K562 (cell line): ENCODE measurements around the gene TERT. TPM values are rescaled to one million over a fixed set of nuclear protein-coding genes. Genes with fewer than 3 reads are reported as not detected.

Experiments
- ATAC-seq: fragments of 200-7000 bp; cut with Tn5 transposase; 3 replicates; pipeline ENCODE4 v1.9.1; 2020; ENCODE audit warnings: moderate library complexity
- BruUV-seq: library from RNA; stranded (reverse); fragments of 400-500 nt; replicated peaks from 2 replicates; lab custom pipeline; 2021; lab: Mats Ljungman, UMichigan
- CTCF ChIA-PET: fragments of 300-600 bp; formaldehyde crosslinking; extraction: SDS; loops from one replicate; lab custom pipeline; 2021; ENCODE audit warnings: low intra/inter-chr PET ratio; lab: Yijun Ruan, JAX
- POLR2A ChIA-PET: fragments of 300-600, 350-650 bp; sonication (Branson Sonifier 250); formaldehyde crosslinking; extraction: SDS; loops from one replicate; lab custom pipeline; 2021; ENCODE audit warnings: antibody characterized with exemption, inconsistent platforms; lab: Yijun Ruan, JAX
- DNase-seq, 4 experiments: peaks; one replicate each; pipeline versions ENCODE4 v3.0.0 to v3.0.0-alpha.2; 2011 to 2018; ENCODE audit warnings: low spot score in 3 of 4, mixed read lengths in 3 of 4; ENCODE audit errors: extremely low read depth in 1 of 4
- FAIRE-seq: peaks from 2 replicates; lab custom pipeline; 2011; peaks lifted over from hg19 to GRCh38; lab: Jason Lieb, UNC
- H2AFZ ChIP-seq: 2 replicates; pipeline ENCODE4 v1.6.0; 2011; ENCODE audit warnings: low read depth, low read length, control low read depth, inconsistent platforms
- H3K27ac ChIP-seq: fragments of 200-600 bp; 3 replicates; pipeline ENCODE4 v1.8.0; 2011; ENCODE audit warnings: low read depth, mild to moderate bottlenecking, control low read depth, inconsistent platforms, low read length, moderate library complexity, mixed read lengths; ENCODE audit errors: extremely low read depth
- H3K27me3 ChIP-seq, 2 experiments: fragments of 300-600 bp in 1 of 2; 2 replicates in 1 of 2; 3 replicates in 1 of 2; pipeline versions ENCODE4 v1.6.0 to v1.8.0; 2011; ENCODE audit warnings: inconsistent platforms in 2 of 2, low read length in 2 of 2, mild to moderate bottlenecking in 1 of 2, mixed read lengths in 1 of 2, moderate library complexity in 1 of 2; ENCODE audit not compliant: control insufficient read depth in 2 of 2, insufficient read depth in 2 of 2
- H3K36me3 ChIP-seq: fragments of 300-600 bp; 3 replicates; pipeline ENCODE4 v1.8.0; 2011; ENCODE audit warnings: mild to moderate bottlenecking, low read length, inconsistent platforms; ENCODE audit not compliant: control insufficient read depth, insufficient read depth
- H3K4me1 ChIP-seq, 2 experiments: fragments of 200-600 bp in 1 of 2; replicated peaks in 1 of 2; 2 replicates in 1 of 2; 3 replicates in 1 of 2; pipeline versions ENCODE4 v1.5.1 to v1.8.0; 2011; ENCODE audit warnings: inconsistent platforms in 2 of 2, low read length in 2 of 2, mild to moderate bottlenecking in 1 of 2, mixed read lengths in 1 of 2, moderate library complexity in 1 of 2; ENCODE audit not compliant: control insufficient read depth in 2 of 2, insufficient read depth in 2 of 2
- H3K4me2 ChIP-seq: 2 replicates; pipeline ENCODE4 v1.6.1; 2011; ENCODE audit warnings: low read length, control low read depth, inconsistent platforms, mixed read lengths; ENCODE audit not compliant: insufficient read depth
- H3K4me3 ChIP-seq: fragments of 200-600 bp; sonication (generic), shearing (Covaris generic); 2 replicates; pipeline ENCODE4 v1.5.1; 2016; ENCODE audit warnings: control low read depth, inconsistent platforms
- H3K79me2 ChIP-seq: fragments of 200-600 bp; 3 replicates; pipeline ENCODE4 v1.8.0; 2011; ENCODE audit warnings: low read length, inconsistent platforms; ENCODE audit not compliant: control insufficient read depth, insufficient read depth
- H3K9ac ChIP-seq, 2 experiments: 2 replicates each; pipeline versions ENCODE4 v1.6.0 to v1.6.1; 2011; ENCODE audit warnings: low read depth in 2 of 2, low read length in 2 of 2, control low read depth in 1 of 2, inconsistent platforms in 1 of 2, mild to moderate bottlenecking in 1 of 2, mixed read lengths in 1 of 2; ENCODE audit not compliant: insufficient read depth in 1 of 2
- H3K9me1 ChIP-seq: one replicate; pipeline ENCODE4 v1.6.0; 2011; ENCODE audit warnings: inconsistent platforms, mild to moderate bottlenecking, low read length, moderate library complexity; ENCODE audit not compliant: control insufficient read depth, insufficient read depth
- H3K9me3 ChIP-seq: replicated peaks from 2 replicates; pipeline ENCODE4 v1.5.1; 2011; ENCODE audit warnings: low read depth, low read length, inconsistent platforms; ENCODE audit not compliant: control insufficient read depth, insufficient read depth
- H4K20me1 ChIP-seq: replicated peaks from 2 replicates; pipeline ENCODE4 v1.6.1; 2011; ENCODE audit warnings: low read length, inconsistent platforms, mixed read lengths; ENCODE audit not compliant: control insufficient read depth, insufficient read depth
- ARHGAP35 ChIP-seq: fragments of 450-650 bp; IDR thresholded peaks from 2 replicates; pipeline ENCODE4 v1.6.1; 2018; ENCODE audit not compliant: partially characterized antibody
- FOXO4 ChIP-seq: fragments of 450-650 bp; formaldehyde crosslinking; IDR thresholded peaks from 2 replicates; pipeline ENCODE4 v1.4.0; 2020; ENCODE audit warnings: mild to moderate bottlenecking, moderate library complexity
- HBP1 ChIP-seq: fragments of 450-650 bp; formaldehyde crosslinking; IDR thresholded peaks from 2 replicates; pipeline ENCODE4 v1.4.0; 2022; ENCODE audit warnings: missing genetic modification characterization
- POLR2G ChIP-seq: fragments of 200-400 bp; formaldehyde crosslinking; IDR thresholded peaks from 2 replicates; pipeline ENCODE4 v1.6.1; 2017; ENCODE audit warnings: low read depth, mild to moderate bottlenecking, antibody characterized with exemption, low read length, moderate library complexity
- TFAP4 ChIP-seq: sonication (generic); formaldehyde crosslinking; IDR thresholded peaks from 2 replicates; pipeline ENCODE4 v1.8.0; 2022; ENCODE audit warnings: missing genetic modification reagents, mild to moderate bottlenecking, moderate library complexity, borderline replicate concordance
- ZNF655 ChIP-seq: fragments of 250-450 bp; sonication (Bioruptor Pico); IDR thresholded peaks from 2 replicates; pipeline ENCODE4 v1.5.0; 2021
- ZNF79 ChIP-seq: fragments of 250-450 bp; sonication (Bioruptor Pico); IDR thresholded peaks from 2 replicates; pipeline ENCODE4 v1.4.0; 2020; ENCODE audit warnings: low read depth, mild to moderate bottlenecking, moderate library complexity
- WGBS: fragments of 100-300 bp; shearing (Covaris generic); methylation state at CpG from one replicate; pipeline ENCODE4 v1.1.6; 2016; ENCODE audit warnings: low coverage, mixed read lengths; ENCODE audit not compliant: insufficient coverage; ENCODE audit errors: missing lambda C conversion rate; 5-methylcytosine and 5-hydroxymethylcytosine counted together
- in situ Hi-C: fragments of 300-500 bp; cut with MboI; formaldehyde crosslinking; loops from 4 replicates; pipeline ENCODE4 v1.15.0; 2018; ENCODE audit warnings: inconsistent platforms, mixed read lengths
- intact Hi-C: fragments of 100-400 bp; cut with micrococcal nuclease; formaldehyde crosslinking; loops from 2 replicates; pipeline ENCODE4 v1.14.2; 2022
- polyA plus RNA-seq, 8 experiments: library from polyadenylated mRNA; depleted of rRNA in 4 of 8; stranded (reverse) in 5 of 8; unstranded in 3 of 8; fragments of >200 nt; fragmentation: Nextera tagmentation in 2 of 8; fragmentation: Illumina TruSeq in 1 of 8; extraction: Ambion mirVana in 2 of 8; extraction: Trizol in 1 of 8; gene quantifications; 2 replicates each; pipeline versions ENCODE4 v1.2.1 to v1.2.3, GENCODE V29; 2011 to 2014; ENCODE audit warnings: inconsistent platforms in 1 of 8, missing spikeins in 1 of 8
- total RNA-seq, 7 experiments: library from RNA; depleted of rRNA in 6 of 7; stranded (reverse); fragments of >200 nt in 6 of 7; fragmentation: Illumina TruSeq in 2 of 7; extraction: Trizol in 2 of 7; gene quantifications; 2 replicates each; pipeline versions ENCODE4 v1.2.1 to v1.2.3, GENCODE V29; 2011 to 2021; ENCODE audit warnings: low replicate concordance in 1 of 7
- TF ChIP-seq, protein P1 (sequence below): fragments of 250-450 bp; sonication (Bioruptor Pico); IDR thresholded peaks from 2 replicates; pipeline ENCODE4 v1.5.0; 2020; ENCODE audit warnings: mild to moderate bottlenecking, borderline replicate concordance

The TERT gene
- total and polyA plus RNA-seq, 9 of the 15 experiments (the other 6 are each of a cell fraction or from before 2014, with no cell fraction given): 0.08 to 4.5 (median 0.98) TPM; not detected in 1

GRCh38 chr5:1285141-1285540 is 9.7 kb downstream of the TERT start:
- Histone ChIP-seq H3K4me3 (no peak overlapping the region), H3K4me2 (no peak overlapping the region), H3K79me2 (no peaks in the 10 kb centered on the region), H3K9me3 (no peaks in the 10 kb centered on the region), H3K4me1 (peaks cover 0 to 27% of the 10 kb centered on the region in 2 experiments; a peak in 1 of 5 replicates), H3K36me3 (no peaks in the 10 kb centered on the region), H4K20me1 (peaks cover 9% of the 10 kb centered on the region; the same call in 1 of the 2 replicates), H3K9ac (no peak overlapping the region), H3K27ac (no peak overlapping the region), H3K27me3 (peaks cover 19 to 77% of the 10 kb centered on the region in 2 experiments), H3K9me1 (no peaks in the 10 kb centered on the region), H2AFZ (no peak overlapping the region)
- ChIA-PET POLR2A (interaction anchor here (0.6 to 0.7 kb wide), 3 partner anchors 9 to 1082 kb away, joined by 3 to 4 read pairs (median 3); no protein-coding TSS in a partner anchor), CTCF (no interaction called here)
- DNase-seq (no peak), FAIRE-seq (no peak), ATAC-seq (no peak)
- no TSS peak for BruUV-seq
- 16% methylated on average over 10 of the region's 12 CpGs for WGBS
- in situ Hi-C loops: no loop called here
- intact Hi-C loops: no loop called here
- no peak for TF ChIP-seq FOXO4 (CRISPR knock-in tag)
- no peak for TF ChIP-seq POLR2G
- TF ChIP-seq ZNF79 (CRISPR knock-in tag): no peak
- TF ChIP-seq HBP1: no peak
- no peak for TF ChIP-seq TFAP4 (CRISPR knock-in tag)
- no peak for TF ChIP-seq ARHGAP35
- TF ChIP-seq ZNF655 (CRISPR knock-in tag): no peak
- TF ChIP-seq, protein P1, sequence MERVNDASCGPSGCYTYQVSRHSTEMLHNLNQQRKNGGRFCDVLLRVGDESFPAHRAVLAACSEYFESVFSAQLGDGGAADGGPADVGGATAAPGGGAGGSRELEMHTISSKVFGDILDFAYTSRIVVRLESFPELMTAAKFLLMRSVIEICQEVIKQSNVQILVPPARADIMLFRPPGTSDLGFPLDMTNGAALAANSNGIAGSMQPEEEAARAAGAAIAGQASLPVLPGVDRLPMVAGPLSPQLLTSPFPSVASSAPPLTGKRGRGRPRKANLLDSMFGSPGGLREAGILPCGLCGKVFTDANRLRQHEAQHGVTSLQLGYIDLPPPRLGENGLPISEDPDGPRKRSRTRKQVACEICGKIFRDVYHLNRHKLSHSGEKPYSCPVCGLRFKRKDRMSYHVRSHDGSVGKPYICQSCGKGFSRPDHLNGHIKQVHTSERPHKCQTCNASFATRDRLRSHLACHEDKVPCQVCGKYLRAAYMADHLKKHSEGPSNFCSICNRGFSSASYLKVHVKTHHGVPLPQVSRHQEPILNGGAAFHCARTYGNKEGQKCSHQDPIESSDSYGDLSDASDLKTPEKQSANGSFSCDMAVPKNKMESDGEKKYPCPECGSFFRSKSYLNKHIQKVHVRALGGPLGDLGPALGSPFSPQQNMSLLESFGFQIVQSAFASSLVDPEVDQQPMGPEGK (CRISPR knock-in tag): no peak
